Endodermal cell (in vitro differentiated cells): ENCODE measurements around the gene NR5A1. TPM values are rescaled to one million over a fixed set of nuclear protein-coding genes. Genes with fewer than 3 reads are reported as not detected.

Experiments used
- DNase-seq: peaks from one replicate; pipeline ENCODE4 v3.0.0-alpha.2; 2017
- H3K27ac ChIP-seq: 2 replicates; pipeline ENCODE4 v1.5.1; 2013; ENCODE audit warnings: mild to moderate bottlenecking, low read depth, low read length, moderate library complexity
- H3K27me3 ChIP-seq: 2 replicates; pipeline ENCODE4 v1.6.1; 2013; ENCODE audit warnings: mild to moderate bottlenecking, low read length, moderate library complexity; ENCODE audit not compliant: insufficient read depth, control insufficient read depth, poor library complexity, severe bottlenecking
- H3K36me3 ChIP-seq: 2 replicates; pipeline ENCODE4 v1.7.0; 2013; ENCODE audit warnings: mild to moderate bottlenecking, low read length, moderate library complexity; ENCODE audit not compliant: control insufficient read depth, insufficient read depth
- H3K4me1 ChIP-seq: one replicate; pipeline ENCODE4 v1.7.0; 2013; ENCODE audit warnings: low read length; ENCODE audit not compliant: control insufficient read depth, insufficient read depth
- H3K4me3 ChIP-seq: 2 replicates; pipeline ENCODE4 v1.5.1; 2013; ENCODE audit warnings: mild to moderate bottlenecking, low read length, moderate library complexity
- H3K9ac ChIP-seq: 2 replicates; pipeline ENCODE4 v1.6.1; 2013; ENCODE audit warnings: mild to moderate bottlenecking, low read length, moderate library complexity; ENCODE audit not compliant: poor library complexity, severe bottlenecking; ENCODE audit errors: extremely low read depth
- H3K9me3 ChIP-seq: 2 replicates; pipeline ENCODE4 v1.6.1; 2013; ENCODE audit warnings: mild to moderate bottlenecking, low read length, moderate library complexity; ENCODE audit not compliant: control insufficient read depth
- H3K27ac Mint-ChIP-seq: 2 replicates; pipeline ENCODE4 v1.8.0; 2020; ENCODE audit warnings: mixed read lengths
- H3K27me3 Mint-ChIP-seq: 2 replicates; pipeline ENCODE4 v1.8.0; 2021; ENCODE audit warnings: mild to moderate bottlenecking, mixed read lengths; ENCODE audit not compliant: insufficient read depth
- H3K36me3 Mint-ChIP-seq: 2 replicates; pipeline ENCODE4 v1.8.0; 2020; ENCODE audit warnings: low read depth, mixed read lengths
- H3K4me1 Mint-ChIP-seq: 2 replicates; pipeline ENCODE4 v1.8.0; 2020; ENCODE audit warnings: mixed read lengths
- H3K4me3 Mint-ChIP-seq: 2 replicates; pipeline ENCODE4 v1.8.0; 2020; ENCODE audit warnings: mild to moderate bottlenecking, moderate library complexity, mixed read lengths
- H3K9me3 Mint-ChIP-seq: 2 replicates; pipeline ENCODE4 v1.8.0; 2020; ENCODE audit warnings: mild to moderate bottlenecking, mixed read lengths
- CTCF ChIP-seq: fragments of 200-600 bp; sonication (generic); conservative IDR thresholded peaks from 2 replicates; pipeline ENCODE4 v1.5.0; 2021; ENCODE audit warnings: antibody characterized with exemption, mild to moderate bottlenecking
- WGBS, 2 experiments: methylation state at CpG; one replicate each; pipeline versions ENCODE4 v1.1.5 to v1.1.7; 2013; ENCODE audit warnings: missing lambda C conversion rate in 2 of 2, mixed read lengths in 1 of 2; ENCODE audit not compliant: insufficient coverage in 1 of 2, insufficient read length in 1 of 2; 5-methylcytosine and 5-hydroxymethylcytosine counted together
- total RNA-seq, 2 donors: library from RNA; stranded (reverse); fragmentation: NEBNext Ultra II Directional in 1 of 2; extraction: Animal tissue kit (Norgen Biotek cat#: 25700) in 1 of 2; gene quantifications; 2 replicates in 1 of 2; 3 replicates in 1 of 2; pipeline ENCODE4 v1.2.1, GENCODE V29; 2021

The NR5A1 gene
- total RNA-seq, 2 donors from 2014 or later, result 0.37 TPM; not detected in 1

- H3K36me3 ChIP-seq, result no peaks in the 10 kb centered on the region
- no peak overlapping the region for H3K27ac ChIP-seq
- Mint-ChIP-seq H3K27me3 (peaks cover 19% of the 10 kb centered on the region), H3K4me1 (peaks cover 2% of the 10 kb centered on the region), H3K9me3 (no peaks in the 10 kb centered on the region), H3K4me3 (no peak overlapping the region), H3K36me3 (no peaks in the 10 kb centered on the region), H3K27ac (no peak overlapping the region)
- H3K27me3 ChIP-seq, result no peaks in the 10 kb centered on the region
- DNase-seq, result no peak
- H3K9me3 ChIP-seq, result no peaks in the 10 kb centered on the region
- no peak overlapping the region for H3K4me3 ChIP-seq
- TF ChIP-seq CTCF, result no peak
- no peaks in the 10 kb centered on the region for H3K4me1 ChIP-seq
- no peak overlapping the region for H3K9ac ChIP-seq
Observed at GRCh38 chr9:124442379-124442778, 64.8 kb downstream of the NR5A1 start.

- Histone ChIP-seq H3K4me3 (no peak overlapping the region), H3K9me3 (no peaks in the 10 kb centered on the region), H3K27me3 (no peaks in the 10 kb centered on the region), H3K27ac (no peak overlapping the region), H3K9ac (no peak overlapping the region), H3K4me1 (no peaks in the 10 kb centered on the region), H3K36me3 (no peaks in the 10 kb centered on the region)
- H3K4me3 Mint-ChIP-seq, result no peak overlapping the region
- H3K36me3 Mint-ChIP-seq, result no peaks in the 10 kb centered on the region
- DNase-seq, result no peak
- H3K4me1 Mint-ChIP-seq, result no peaks in the 10 kb centered on the region
- H3K27ac Mint-ChIP-seq, result no peak overlapping the region
- peaks cover 19% of the 10 kb centered on the region for H3K27me3 Mint-ChIP-seq
- H3K9me3 Mint-ChIP-seq, result no peaks in the 10 kb centered on the region
- 92 to 93% methylated on average over 7 to 16 of the region's 16 CpGs for WGBS, 2 experiments
- no peak for TF ChIP-seq CTCF
Observed at GRCh38 chr9:124441291-124441690, 65.9 kb downstream of the NR5A1 start.

- Histone ChIP-seq H3K27ac (no peak overlapping the region), H3K9ac (no peak overlapping the region), H3K27me3 (no peaks in the 10 kb centered on the region), H3K4me1 (no peaks in the 10 kb centered on the region), H3K4me3 (no peak overlapping the region), H3K9me3 (no peaks in the 10 kb centered on the region), H3K36me3 (no peaks in the 10 kb centered on the region)
- no peak for TF ChIP-seq CTCF
- no peak overlapping the region for H3K27ac Mint-ChIP-seq
- H3K4me3 Mint-ChIP-seq, result no peak overlapping the region
- 91 to 96% methylated on average over 5 to 10 of the region's 10 CpGs for WGBS, 2 experiments
- H3K36me3 Mint-ChIP-seq, result no peaks in the 10 kb centered on the region
- no peaks in the 10 kb centered on the region for H3K4me1 Mint-ChIP-seq
- DNase-seq, result no peak
- peaks cover 19% of the 10 kb centered on the region for H3K27me3 Mint-ChIP-seq
- no peaks in the 10 kb centered on the region for H3K9me3 Mint-ChIP-seq
Observed at GRCh38 chr9:124440786-124441185, 66.4 kb downstream of the NR5A1 start.
